Measurements from ENCODE around the gene ITGAL. TPM values are rescaled to one million over a fixed set of nuclear protein-coding genes. Genes with fewer than 3 reads are reported as not detected.

The ITGAL gene
- total RNA-seq, 1 experiment from 2014 or later: not detected

- Mint-ChIP-seq H3K9me3 (ENCODE audit: unreplicated experiment) (no peaks in the 10 kb centered on the region), H3K36me3 (ENCODE audit: insufficient read depth, unreplicated experiment) (peaks cover 5% of the 10 kb centered on the region), H3K27ac (ENCODE audit: low read depth, unreplicated experiment) (no peak overlapping the region), H3K4me3 (ENCODE audit: unreplicated experiment) (no peak overlapping the region), H3K4me1 (ENCODE audit: insufficient read depth, unreplicated experiment) (peaks cover 20% of the 10 kb centered on the region), H3K27me3 (ENCODE audit: insufficient read depth, unreplicated experiment) (no peaks in the 10 kb centered on the region)
- TF ChIP-seq, protein P1, sequence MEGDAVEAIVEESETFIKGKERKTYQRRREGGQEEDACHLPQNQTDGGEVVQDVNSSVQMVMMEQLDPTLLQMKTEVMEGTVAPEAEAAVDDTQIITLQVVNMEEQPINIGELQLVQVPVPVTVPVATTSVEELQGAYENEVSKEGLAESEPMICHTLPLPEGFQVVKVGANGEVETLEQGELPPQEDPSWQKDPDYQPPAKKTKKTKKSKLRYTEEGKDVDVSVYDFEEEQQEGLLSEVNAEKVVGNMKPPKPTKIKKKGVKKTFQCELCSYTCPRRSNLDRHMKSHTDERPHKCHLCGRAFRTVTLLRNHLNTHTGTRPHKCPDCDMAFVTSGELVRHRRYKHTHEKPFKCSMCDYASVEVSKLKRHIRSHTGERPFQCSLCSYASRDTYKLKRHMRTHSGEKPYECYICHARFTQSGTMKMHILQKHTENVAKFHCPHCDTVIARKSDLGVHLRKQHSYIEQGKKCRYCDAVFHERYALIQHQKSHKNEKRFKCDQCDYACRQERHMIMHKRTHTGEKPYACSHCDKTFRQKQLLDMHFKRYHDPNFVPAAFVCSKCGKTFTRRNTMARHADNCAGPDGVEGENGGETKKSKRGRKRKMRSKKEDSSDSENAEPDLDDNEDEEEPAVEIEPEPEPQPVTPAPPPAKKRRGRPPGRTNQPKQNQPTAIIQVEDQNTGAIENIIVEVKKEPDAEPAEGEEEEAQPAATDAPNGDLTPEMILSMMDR (IDR thresholded peaks at IDR 0.05; ENCODE audit: unreplicated experiment): no peak
- no TSS peak for BruUV-seq (replicated peaks)
- ChIA-PET CTCF (interaction anchor here (0.9 to 2.0 kb wide), 2 partner anchors 30 to 62 kb away, joined by 3 to 7 read pairs; partner anchors contain the start of gene DCTPP1), POLR2A (interaction anchor here (0.6 to 2.9 kb wide), 5 partner anchors 34 to 423 kb away, joined by 3 to 11 read pairs (median 3); partner anchors contain the start of genes SEPHS2 and ZNF747)
- intact Hi-C loops (cut with micrococcal nuclease): loop anchor here (2.0 kb wide), 1 partner anchor 35 kb away; the partner anchor contains the start of gene ZNF768
- peak; percentile 82 for DNase-seq (ENCODE audit: unreplicated experiment)
These were observed 19.3 kb downstream of the ITGAL start for GRCh38 chr16:30491744-30492308.

DNA sequence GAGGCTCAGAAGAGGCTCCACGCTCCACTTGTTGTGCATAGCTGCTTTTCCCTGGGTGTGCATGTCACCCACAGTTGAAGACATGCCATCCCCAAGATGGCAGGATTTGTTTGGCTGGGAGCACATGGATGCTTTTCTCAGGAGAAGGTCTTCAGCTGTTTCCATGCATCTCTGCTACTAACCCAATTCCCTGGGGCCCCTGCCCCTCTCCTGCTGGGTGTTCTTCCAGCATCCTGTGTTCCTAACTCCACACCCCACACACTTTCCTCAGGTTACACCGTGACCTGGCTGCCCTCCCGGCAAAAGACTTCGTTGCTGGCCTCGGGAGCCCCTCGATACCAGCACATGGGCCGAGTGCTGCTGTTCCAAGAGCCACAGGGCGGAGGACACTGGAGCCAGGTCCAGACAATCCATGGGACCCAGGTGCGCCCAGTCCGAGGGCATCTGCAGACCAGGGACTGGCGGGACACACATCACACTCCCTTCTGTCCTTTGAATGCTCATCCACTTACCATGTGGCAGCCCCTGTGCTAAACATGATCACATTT is 21.5 kb downstream of the ITGAL start:
- no peak overlapping the region for H3K27ac Mint-ChIP-seq (ENCODE audit: low read depth, unreplicated experiment)
- intact Hi-C loops (cut with micrococcal nuclease): no loop called here
- no peak overlapping the region for H3K4me3 Mint-ChIP-seq (ENCODE audit: unreplicated experiment)
- BruUV-seq (replicated peaks): no TSS peak
- TF ChIP-seq, protein P1 (IDR thresholded peaks at IDR 0.05; ENCODE audit: unreplicated experiment): no peak
- POLR2A ChIA-PET: interaction anchor here (1.1 kb wide), 1 partner anchor 33 kb away, joined by 3 read pairs; no protein-coding TSS in a partner anchor
- no peaks in the 10 kb centered on the region for H3K9me3 Mint-ChIP-seq (ENCODE audit: unreplicated experiment)
- DNase-seq (ENCODE audit: unreplicated experiment): no peak
- CTCF ChIA-PET: interaction anchor here (0.6 to 1.0 kb wide), 2 partner anchors 10 to 26 kb away, joined by 3 read pairs; no protein-coding TSS in a partner anchor
- peaks cover 16% of the 10 kb centered on the region for H3K4me1 Mint-ChIP-seq (ENCODE audit: insufficient read depth, unreplicated experiment)
- no peaks in the 10 kb centered on the region for H3K27me3 Mint-ChIP-seq (ENCODE audit: insufficient read depth, unreplicated experiment)
- peaks cover 5% of the 10 kb centered on the region for H3K36me3 Mint-ChIP-seq (ENCODE audit: insufficient read depth, unreplicated experiment)

- no TSS peak for BruUV-seq (replicated peaks)
- H3K27ac Mint-ChIP-seq (ENCODE audit: low read depth, unreplicated experiment): no peak overlapping the region
- intact Hi-C loops (cut with micrococcal nuclease): no loop called here
- ChIA-PET POLR2A (interaction anchor here (1.0 kb wide), 1 partner anchor 33 kb away, joined by 3 read pairs; no protein-coding TSS in a partner anchor), CTCF (no interaction called here)
- H3K4me1 Mint-ChIP-seq (ENCODE audit: insufficient read depth, unreplicated experiment): peaks cover 15% of the 10 kb centered on the region
- no peak overlapping the region for H3K4me3 Mint-ChIP-seq (ENCODE audit: unreplicated experiment)
- no peaks in the 10 kb centered on the region for H3K27me3 Mint-ChIP-seq (ENCODE audit: insufficient read depth, unreplicated experiment)
- TF ChIP-seq, protein P1 (IDR thresholded peaks at IDR 0.05; ENCODE audit: unreplicated experiment): no peak
- DNase-seq (ENCODE audit: unreplicated experiment): no peak
- H3K9me3 Mint-ChIP-seq (ENCODE audit: unreplicated experiment): no peaks in the 10 kb centered on the region
- peaks cover 5% of the 10 kb centered on the region for H3K36me3 Mint-ChIP-seq (ENCODE audit: insufficient read depth, unreplicated experiment)
These were observed 22.2 kb downstream of the ITGAL start for GRCh38 chr16:30494709-30495108.

DNA sequence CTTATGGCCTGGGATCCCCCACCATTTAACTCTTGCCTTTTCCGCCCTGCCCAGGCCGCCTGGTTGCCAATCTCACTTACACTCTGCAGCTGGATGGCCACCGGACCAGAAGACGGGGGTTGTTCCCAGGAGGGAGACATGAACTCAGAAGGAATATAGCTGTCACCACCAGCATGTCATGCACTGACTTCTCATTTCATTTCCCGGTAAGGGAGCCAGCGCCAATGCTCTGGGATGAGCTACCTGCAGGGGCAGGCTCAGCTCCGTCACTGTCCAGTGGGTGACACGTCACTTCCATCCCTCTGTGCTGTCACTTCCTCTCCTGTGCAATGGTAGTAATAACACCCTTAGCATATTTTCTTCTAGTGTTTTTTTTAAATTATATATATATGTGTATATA is 26.7 kb downstream of the ITGAL start:
- H3K9me3 Mint-ChIP-seq (ENCODE audit: unreplicated experiment): no peaks in the 10 kb centered on the region
- no peaks in the 10 kb centered on the region for H3K4me1 Mint-ChIP-seq (ENCODE audit: insufficient read depth, unreplicated experiment)
- TF ChIP-seq, protein P1 (IDR thresholded peaks at IDR 0.05; ENCODE audit: unreplicated experiment): no peak
- intact Hi-C loops (cut with micrococcal nuclease): no loop called here
- no TSS peak for BruUV-seq (replicated peaks)
- no peak for DNase-seq (ENCODE audit: unreplicated experiment)
- ChIA-PET CTCF (interaction anchor here (0.6 to 1.8 kb wide), 3 partner anchors 11 to 130 kb away, joined by 3 to 5 read pairs (median 3); no protein-coding TSS in a partner anchor), POLR2A (no interaction called here)
- H3K4me3 Mint-ChIP-seq (ENCODE audit: unreplicated experiment): no peak overlapping the region
- no peak overlapping the region for H3K27ac Mint-ChIP-seq (ENCODE audit: low read depth, unreplicated experiment)
- H3K36me3 Mint-ChIP-seq (ENCODE audit: insufficient read depth, unreplicated experiment): no peaks in the 10 kb centered on the region
- no peaks in the 10 kb centered on the region for H3K27me3 Mint-ChIP-seq (ENCODE audit: insufficient read depth, unreplicated experiment)

All from MCF 10A (cell line).